Adrenal gland (tissue), 12 donors: ENCODE data around the gene BNIP3. TPM values are rescaled to one million over a fixed set of nuclear protein-coding genes. Genes with fewer than 3 reads are reported as not detected.
"Not testable (repeated sequence)": the region's sequence is repeated elsewhere in the genome, so short reads cannot be mapped to it uniquely, and the experiment has no call there.

Experiments used
- DNase-seq, 7 donors: peaks; one replicate each; pipeline ENCODE4 v3.0.0-alpha.2; 2019 to 2020
- H3K27ac ChIP-seq, 5 donors: fragments of 200-600 bp; sonication (generic) in 4 of 5; 1 replicate in 3 of 5; 2 replicates in 2 of 5; pipeline versions ENCODE4 v1.5.1 to v1.8.0; 2016 to 2020; ENCODE audit warnings: mild to moderate bottlenecking in 1 of 5
- H3K27me3 ChIP-seq: fragments of 200-600 bp; 2 replicates; pipeline ENCODE4 v1.8.0; 2021
- H3K36me3 ChIP-seq, 2 donors: fragments of 200-600 bp; replicated peaks in 1 of 2; 1 replicate in 1 of 2; 2 replicates in 1 of 2; pipeline versions ENCODE4 v1.5.1 to v1.8.0; 2018 to 2022
- H3K4me1 ChIP-seq, 2 donors: fragments of 200-600 bp; replicated peaks in 1 of 2; 1 replicate in 1 of 2; 2 replicates in 1 of 2; pipeline versions ENCODE4 v1.5.1 to v1.8.0; 2018 to 2021
- H3K4me3 ChIP-seq, 4 donors: fragments of 200-600 bp; sonication (generic) in 3 of 4; one replicate each; pipeline ENCODE4 v1.5.1; 2016 to 2018
- H3K9me3 ChIP-seq, 3 donors: fragments of 200-600 bp; sonication (generic) in 1 of 3; replicated peaks in 1 of 3; 1 replicate in 2 of 3; 2 replicates in 1 of 3; pipeline versions ENCODE4 v1.5.1 to v1.8.0; 2016 to 2021
- CTCF ChIP-seq, 6 experiments: fragments of 450-650 bp in 4 of 6; fragments of 200-600 bp in 2 of 6; sonication (generic) in 1 of 6; IDR thresholded peaks; 1 replicate in 5 of 6; 2 replicates in 1 of 6; pipeline versions ENCODE4 v1.5.1 to v1.8.0; 2016 to 2021; ENCODE audit warnings: antibody characterized with exemption in 6 of 6, mild to moderate bottlenecking in 2 of 6, moderate library complexity in 1 of 6
- POLR2A ChIP-seq, 2 donors: fragments of 450-650 bp; IDR thresholded peaks; one replicate each; pipeline ENCODE4 v1.6.1; 2017; ENCODE audit warnings: antibody characterized with exemption in 2 of 2, mild to moderate bottlenecking in 2 of 2, moderate library complexity in 1 of 2
- WGBS, 4 donors: extraction: QIAGEN DNeasy Blood & Tissue Kit in 2 of 4; methylation state at CpG; one replicate each; pipeline versions ENCODE4 v1.1.5 to v1.1.7; 2013 to 2017; 5-methylcytosine and 5-hydroxymethylcytosine counted together
- intact Hi-C, 2 donors: fragments of 100-400 bp; cut with DNase I; formaldehyde crosslinking; loops; one replicate each; pipeline versions ENCODE4 v1.14.1 to v1.15.0; 2022 to 2023
- polyA plus RNA-seq, 3 donors: library from polyadenylated mRNA; stranded (reverse); fragments of 200-250 nt in 2 of 3; fragments of 350-450 nt in 1 of 3; fragmentation: Illumina TruSeq in 1 of 3; extraction: RNeasy Lipid Tissue Mini Kit (QIAGEN cat#74804) in 1 of 3; gene quantifications; one replicate each; pipeline ENCODE4 v1.2.3, GENCODE V29; 2013 to 2014
- total RNA-seq, 9 donors: library from RNA; depleted of rRNA in 4 of 9; stranded (reverse); fragments of >200 nt in 4 of 9; fragments of 120-200 nt in 1 of 9; fragmentation: NEBNext Ultra II Directional in 1 of 9; extraction: Animal tissue kit (Norgen Biotek cat#: 25700) in 1 of 9; gene quantifications; one replicate each; pipeline versions ENCODE4 v1.1.0 to v1.2.4, GENCODE V29; 2013 to 2023
- donor health status: healthy with polysubstance abuse.
- donor health status: Bipolar disorder and iron deficiency.
- donor health status: DM: yes; HTN: yes; CAD: no.
- donor health status: DM: no; HTN: no; CAD: no.
- donor health status: DM: no; HTN: no; CAD: no.
- donor health status: DM: yes; HTN: yes; CAD: no.

Gene BNIP3
- total and polyA plus RNA-seq, 12 donors: 14.2 to 132 (median 76.4) TPM

GRCh38 chr10:131921184-131921583, 60.5 kb downstream of the BNIP3 start:
- TF ChIP-seq CTCF (IDR thresholded peaks at IDR 0.05): no peak
- no peak for TF ChIP-seq POLR2A (IDR thresholded peaks at IDR 0.05)
- no peaks in the 10 kb centered on the region for H3K27me3 ChIP-seq
- H3K27ac ChIP-seq: no peak overlapping the region
- WGBS, 4 donors: 73 to 81% (median 78%) methylated on average over 8 of the region's 8 CpGs
- no peaks in the 10 kb centered on the region for H3K4me1 ChIP-seq
- no peaks in the 10 kb centered on the region for H3K9me3 ChIP-seq
- H3K36me3 ChIP-seq: no peaks in the 10 kb centered on the region
- no peak overlapping the region for H3K4me3 ChIP-seq
- intact Hi-C loops: no loop called here
- no peak for DNase-seq

- peak in 1 of 7 donors; percentile 0 for DNase-seq
- no peaks in the 10 kb centered on the region for H3K9me3 ChIP-seq
- intact Hi-C loops: no loop called here
- H3K36me3 ChIP-seq: no peaks in the 10 kb centered on the region
- 79 to 96% (median 87%) methylated on average over 5 of the region's 5 CpGs for WGBS, 4 donors
- H3K27ac ChIP-seq: no peak overlapping the region
- no peaks in the 10 kb centered on the region for H3K4me1 ChIP-seq
- TF ChIP-seq POLR2A (IDR thresholded peaks at IDR 0.05) (no peak), CTCF (IDR thresholded peaks at IDR 0.05) (no peak)
- no peak overlapping the region for H3K4me3 ChIP-seq
- H3K27me3 ChIP-seq: no peaks in the 10 kb centered on the region
These were observed 61.0 kb downstream of the BNIP3 start for GRCh38 chr10:131920693-131921092.

- H3K27me3 ChIP-seq: no peaks in the 10 kb centered on the region
- H3K36me3 ChIP-seq: no peaks in the 10 kb centered on the region
- no peak for DNase-seq
- TF ChIP-seq CTCF (IDR thresholded peaks at IDR 0.05) (no peak), POLR2A (IDR thresholded peaks at IDR 0.05) (no peak)
- H3K9me3 ChIP-seq: no peaks in the 10 kb centered on the region
- WGBS, 4 donors: 89 to 92% (median 91%) methylated on average over 11 of the region's 11 CpGs
- intact Hi-C loops: no loop called here
- H3K4me1 ChIP-seq: no peaks in the 10 kb centered on the region
- H3K27ac ChIP-seq: no peak overlapping the region
- no peak overlapping the region for H3K4me3 ChIP-seq
These were observed 61.6 kb downstream of the BNIP3 start for GRCh38 chr10:131920151-131920550.

DNA sequence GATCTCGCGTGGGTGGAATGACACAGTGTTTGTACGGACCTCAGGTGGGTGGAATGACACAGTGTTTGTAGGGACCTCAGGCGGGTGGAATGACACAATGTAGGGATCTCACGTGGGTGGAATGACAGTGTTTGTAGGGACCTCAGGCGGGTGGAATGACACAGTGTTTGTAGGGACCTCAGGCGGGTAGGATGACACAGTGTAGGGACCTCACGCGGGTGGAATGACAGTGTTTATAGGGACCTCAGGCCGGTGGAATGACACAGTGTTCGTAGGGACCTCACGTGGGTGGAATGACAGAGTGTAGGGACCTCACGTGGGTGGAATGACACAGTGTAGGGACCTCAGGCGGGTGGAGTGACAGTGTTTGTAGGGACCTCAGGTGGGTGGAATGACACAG, 62.3 kb downstream of the BNIP3 start:
- intact Hi-C loops, H3K36me3 ChIP-seq, H3K9me3 ChIP-seq, H3K27ac ChIP-seq, H3K4me3 ChIP-seq, H3K27me3 ChIP-seq, H3K4me1 ChIP-seq: not testable (repeated sequence)
- DNase-seq: peak in 1 of 7 donors; percentile 1
- 88 to 95% (median 94%) methylated on average over 14 of the region's 14 CpGs for WGBS, 4 donors

Other genes with a start within 250 kb of the BNIP3 start
- gene PPP2R2D, start 80.9 kb downstream of the BNIP3 start, total RNA-seq: 10 to 100 TPM; 37.8 to 83.2 (median 54.5) TPM
- 10 to 100 TPM; 47.1 to 79.5 (median 63.3) TPM for gene PPP2R2D, start 80.9 kb downstream of the BNIP3 start, polyA plus RNA-seq
- gene JAKMIP3, start 84.0 kb upstream of the BNIP3 start, total RNA-seq: 1 to 10 TPM in 1 of 9 donors, under 1 TPM in 8; 0.18 to 2.7 (median 0.71) TPM
- gene JAKMIP3, start 84.0 kb upstream of the BNIP3 start, polyA plus RNA-seq: 1 to 10 TPM in 2 of 3 donors, under 1 TPM in 1; 0.86 to 7.0 (median 2.1) TPM
- 1 to 10 TPM in 8 of 9 donors, under 1 TPM in 1; 0.42 to 5.6 (median 3.1) TPM for gene DPYSL4, start 205.0 kb upstream of the BNIP3 start, total RNA-seq
- gene DPYSL4, start 205.0 kb upstream of the BNIP3 start, polyA plus RNA-seq: 1 to 10 TPM in 2 of 3 donors, under 1 TPM in 1; 0.99 to 7.6 (median 5.7) TPM